ENCODE results near the gene ANKRD6.

Gene ANKRD6

DNA sequence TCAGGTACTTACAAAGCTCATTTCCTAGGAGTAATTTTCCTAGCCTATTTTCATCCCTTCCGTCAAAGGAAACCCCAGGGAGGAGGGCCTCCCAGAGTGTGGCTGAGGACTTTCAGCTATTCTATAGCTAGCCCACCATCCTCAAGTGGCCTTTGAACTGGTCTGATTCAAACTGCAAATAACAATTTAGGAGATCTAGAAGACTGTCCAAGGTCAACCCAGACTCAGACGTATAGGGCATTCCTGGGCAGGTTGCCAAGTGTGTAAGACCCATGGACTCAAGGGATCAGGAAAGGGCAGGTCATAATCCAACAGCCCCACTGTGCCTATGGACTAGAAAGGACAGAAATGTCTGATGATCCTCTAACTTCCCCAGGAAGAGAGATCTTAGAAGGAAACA, 18.7 kb upstream of the ANKRD6 start:
- no peak for DNase-seq

- no peak for DNase-seq
Measured at GRCh38 chr6:89415185-89415584, 17.8 kb upstream of the ANKRD6 start.

DNA sequence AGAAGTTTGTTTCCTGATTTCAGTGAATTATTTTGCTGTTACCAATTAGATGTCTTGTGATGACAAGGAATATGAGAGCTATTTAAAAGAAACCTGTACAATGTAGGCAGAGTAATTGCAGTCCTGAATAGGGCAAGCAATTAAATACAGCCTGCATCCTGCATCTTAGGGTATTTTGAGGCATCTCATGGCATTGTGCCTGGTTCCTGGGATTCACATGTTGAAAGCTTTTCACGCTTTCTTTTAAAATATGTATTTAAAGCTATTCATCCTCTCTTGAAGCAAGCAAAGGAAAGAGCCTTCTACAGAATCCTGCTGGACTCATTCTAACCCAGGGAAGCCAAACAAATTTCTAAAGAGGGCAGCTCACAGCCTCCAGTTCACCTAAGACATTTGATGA, 16.2 kb upstream of the ANKRD6 start:
- DNase-seq: no peak

DNA sequence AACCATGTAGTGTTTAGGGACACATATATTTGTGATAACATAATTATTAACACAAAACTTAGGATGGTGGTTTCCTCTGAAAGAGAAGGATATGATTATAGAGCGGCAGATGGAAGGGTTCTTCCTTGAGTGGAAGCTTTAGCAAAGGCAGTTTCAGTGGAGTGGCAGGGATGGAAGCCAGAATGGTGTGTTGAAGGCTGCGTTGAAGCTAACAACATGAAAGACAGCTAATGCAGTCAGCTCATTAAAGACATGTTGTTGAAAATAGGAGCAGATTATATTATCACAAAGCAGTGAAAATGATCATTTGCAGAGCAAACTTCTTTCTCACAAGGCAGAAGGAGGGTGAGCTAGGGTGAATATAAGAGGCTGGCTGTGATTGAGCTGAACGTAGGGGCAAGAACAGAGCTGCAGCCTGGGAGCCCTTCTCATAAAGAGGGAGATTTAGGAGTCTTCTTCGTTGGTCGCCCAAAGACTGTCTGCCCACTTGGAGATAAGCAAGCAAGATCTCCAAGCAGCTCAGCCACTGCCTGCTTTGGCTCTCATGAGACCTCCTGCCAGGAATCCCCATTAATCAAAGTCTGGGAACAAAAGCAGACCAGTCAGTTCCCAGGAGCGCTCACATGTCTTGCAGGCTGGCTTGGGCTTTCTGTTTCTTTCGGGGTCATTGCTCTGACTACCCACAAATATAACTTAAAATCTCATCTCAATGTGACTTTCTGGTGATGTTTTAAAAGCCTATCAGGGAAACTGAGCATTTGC, 2.6 kb upstream of the ANKRD6 start:
- DNase-seq: peak in 1 of 2 experiments; percentile 51

- DNase-seq: peak in 1 of 2 experiments; percentile 44
Measured at GRCh38 chr6:89433252-89434149, 549 bp downstream of the ANKRD6 start.

GRCh38 chr6:89434150-89434499, 1.2 kb downstream of the ANKRD6 start:
- DNase-seq: no peak

- DNase-seq: no peak
Measured at GRCh38 chr6:89434954-89435353, 2.0 kb downstream of the ANKRD6 start.

DNA sequence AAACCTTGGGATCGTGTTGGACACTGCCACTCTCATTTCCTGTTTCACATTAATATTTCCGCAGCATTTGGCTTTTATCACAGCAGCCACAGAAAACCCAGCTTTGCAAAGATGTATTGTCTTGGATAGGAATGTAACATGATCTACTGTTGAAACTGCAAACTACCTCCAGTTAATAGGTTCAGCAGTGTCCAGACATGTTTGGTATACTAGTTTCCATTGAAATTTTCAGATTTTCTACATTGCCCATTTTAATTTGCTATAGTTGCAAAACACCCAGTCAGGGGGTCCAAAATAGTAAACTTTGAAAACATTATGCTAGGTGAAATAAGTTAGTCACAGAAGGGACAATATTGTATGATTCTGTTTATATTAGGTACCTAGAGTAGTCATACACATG, 3.3 kb downstream of the ANKRD6 start:
- peak in 1 of 2 experiments; percentile 55 for DNase-seq

- DNase-seq: no peak
Measured at GRCh38 chr6:89438248-89438647, 5.3 kb downstream of the ANKRD6 start.

DNA sequence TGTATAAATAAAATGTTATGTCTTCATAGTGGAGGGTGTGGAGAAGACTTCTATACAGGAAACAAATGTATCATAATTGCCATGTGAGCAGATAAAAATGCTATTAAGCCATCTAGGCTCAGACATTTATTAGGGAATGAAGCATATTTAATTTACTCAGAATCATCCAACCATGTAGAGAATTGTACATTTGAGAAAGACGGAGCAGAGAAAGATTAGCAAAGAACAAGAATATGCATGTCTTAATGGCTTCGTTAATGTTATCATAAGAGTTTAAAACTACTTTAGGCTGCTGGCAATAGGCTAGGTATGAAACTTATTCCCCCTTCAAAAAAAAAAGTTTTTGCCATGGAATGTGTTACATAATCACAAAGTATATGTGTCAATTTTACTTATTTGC, 6.1 kb downstream of the ANKRD6 start:
- no peak for DNase-seq

DNA sequence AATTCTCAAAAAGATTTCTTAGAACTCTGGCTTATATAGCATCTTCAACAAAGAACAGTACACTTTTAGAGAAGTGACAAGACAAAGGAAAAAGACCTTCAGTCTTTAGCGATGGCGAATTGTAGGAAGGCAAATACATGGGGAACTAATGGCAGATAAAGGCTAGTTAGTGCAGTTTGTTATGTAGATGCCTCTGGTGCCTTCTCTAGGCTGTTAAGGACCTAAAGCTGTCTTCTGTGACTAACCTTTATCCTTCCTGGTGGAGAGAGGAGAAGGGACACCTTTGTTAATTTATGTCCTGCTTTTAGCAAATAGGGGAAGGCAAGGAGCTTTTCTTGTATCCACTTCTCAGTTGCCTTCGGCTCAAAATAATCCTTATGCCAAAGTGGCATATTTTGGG, 7.2 kb downstream of the ANKRD6 start:
- DNase-seq: no peak

DNA sequence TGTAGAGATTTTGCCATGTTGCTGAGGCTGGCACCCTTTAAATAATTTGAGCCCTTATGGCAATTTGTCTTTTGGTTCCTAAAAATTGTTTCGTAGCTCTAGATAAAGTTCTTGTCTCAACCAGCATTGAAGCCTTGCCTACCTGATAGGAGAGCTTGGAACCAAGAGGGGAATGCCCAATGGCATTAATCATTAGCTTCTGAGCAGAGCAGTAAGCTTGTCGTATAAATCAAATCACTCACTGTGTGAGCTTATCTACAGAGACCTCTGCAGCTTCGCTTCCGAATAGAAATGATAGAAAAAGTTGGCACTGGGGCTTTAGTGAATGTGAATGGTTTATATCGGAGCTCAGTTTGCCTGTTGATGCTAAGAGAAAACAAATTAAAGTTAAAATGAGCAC, 10.7 kb downstream of the ANKRD6 start:
- DNase-seq: no peak

DNA sequence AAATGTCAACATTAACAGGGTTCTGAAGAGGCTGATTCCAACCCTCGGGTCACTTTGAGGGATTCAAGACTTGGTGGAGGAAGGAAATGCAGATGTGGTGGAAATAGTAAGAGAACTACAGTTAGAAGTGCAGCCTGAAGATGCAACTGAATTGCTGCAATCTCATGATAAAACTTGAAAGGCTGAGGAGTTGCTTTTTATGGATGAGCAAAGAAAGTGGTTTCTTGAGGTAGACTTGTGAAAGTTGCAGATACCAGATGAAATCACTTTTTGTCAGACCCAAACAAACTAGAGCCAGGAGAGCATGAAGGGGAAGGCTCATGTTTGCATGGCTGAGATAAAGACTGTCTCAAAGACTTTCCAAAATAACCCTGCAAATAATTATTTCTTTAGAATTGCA, 16.2 kb downstream of the ANKRD6 start:
- no peak for DNase-seq

- peak in 1 of 2 experiments; percentile 21 for DNase-seq
Measured at GRCh38 chr6:89452281-89452680, 19.3 kb downstream of the ANKRD6 start.

DNA sequence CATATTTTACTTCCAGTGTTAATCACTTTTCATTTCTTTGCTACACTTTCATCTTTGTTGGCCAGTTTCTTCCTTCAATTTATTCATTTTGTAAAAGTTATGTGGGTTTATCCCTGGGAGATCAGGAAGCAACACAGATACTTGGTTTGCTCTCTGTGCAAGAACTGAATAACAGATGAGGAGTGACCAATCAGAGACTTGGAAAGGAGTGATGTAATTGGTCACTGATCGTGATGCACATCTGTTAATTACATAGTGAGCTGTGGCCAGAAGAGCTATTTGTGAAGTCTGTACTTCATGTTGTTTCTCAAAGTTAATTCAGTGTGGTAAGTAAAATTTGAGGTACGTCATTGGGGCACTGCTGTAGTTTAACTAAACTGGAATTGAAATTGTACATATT, 21.3 kb downstream of the ANKRD6 start:
- DNase-seq: no peak

DNA sequence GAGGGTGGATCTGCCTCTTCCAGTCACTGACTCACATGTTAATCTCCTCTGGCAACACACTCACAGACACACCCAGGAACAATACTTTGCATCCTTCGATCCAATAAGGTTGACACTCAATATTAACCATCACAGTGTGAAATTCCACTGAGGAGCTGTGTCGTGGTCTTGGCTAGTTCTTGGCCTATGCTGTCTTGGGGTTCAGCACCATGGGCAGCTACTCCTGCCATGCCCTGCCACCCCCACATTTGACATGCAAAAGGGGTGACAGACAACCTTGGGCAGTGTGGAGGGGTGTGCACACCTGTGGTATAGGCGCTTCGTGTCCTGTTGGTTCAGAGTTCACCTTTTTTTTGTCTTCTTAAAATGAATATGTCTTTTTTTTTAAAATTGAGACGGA, 25.8 kb downstream of the ANKRD6 start:
- no peak for DNase-seq

DNA sequence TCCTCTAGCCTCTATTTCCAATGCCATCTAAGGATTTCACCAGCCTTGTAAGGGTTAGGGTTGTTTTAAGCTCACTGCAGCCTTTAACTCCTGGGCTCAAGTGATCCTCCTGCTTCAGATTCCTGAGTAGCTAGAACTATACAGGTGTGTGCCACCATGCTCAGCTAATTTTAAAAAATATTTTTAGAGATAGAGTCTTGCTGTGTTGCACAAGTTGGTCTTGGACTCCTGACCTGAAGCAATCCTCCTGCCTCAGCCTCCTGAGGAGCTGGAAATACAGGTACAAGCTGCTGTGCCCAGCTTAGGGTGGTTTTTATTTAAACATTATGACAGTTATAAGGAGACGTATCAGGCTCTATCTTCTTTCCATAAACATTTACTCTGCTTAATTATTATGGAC, 26.5 kb downstream of the ANKRD6 start:
- no peak for DNase-seq

- DNase-seq: no peak
Measured at GRCh38 chr6:89460713-89461112, 27.8 kb downstream of the ANKRD6 start.

GRCh38 chr6:89462503-89462902, 29.6 kb downstream of the ANKRD6 start:
- DNase-seq: no peak

- DNase-seq: no peak
Measured at GRCh38 chr6:89464295-89464694, 31.3 kb downstream of the ANKRD6 start.

- no peak for DNase-seq
Measured at GRCh38 chr6:89467437-89467836, 34.5 kb downstream of the ANKRD6 start.

DNA sequence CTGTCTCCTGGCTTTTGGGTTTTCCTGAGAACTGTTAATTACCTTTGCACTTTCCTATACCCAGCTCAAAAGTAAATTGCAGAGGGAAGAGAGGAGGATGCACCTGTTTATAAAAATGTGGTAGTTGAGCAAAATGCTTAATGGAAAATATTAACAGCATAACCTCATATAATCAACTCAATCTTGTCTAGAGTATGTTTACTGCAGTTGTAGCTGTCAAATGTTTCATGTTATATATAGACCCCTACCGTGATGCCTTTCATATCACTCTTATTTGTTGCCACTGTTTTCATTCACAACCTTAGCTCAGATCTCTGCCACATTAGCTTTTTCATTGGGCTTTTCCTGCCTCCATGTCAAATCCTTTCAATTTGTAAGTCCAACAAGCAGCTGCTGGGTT, 36.0 kb downstream of the ANKRD6 start:
- DNase-seq: no peak

GRCh38 chr6:89471287-89471867, 38.4 kb downstream of the ANKRD6 start:
- no peak for DNase-seq

- DNase-seq: no peak
Measured at GRCh38 chr6:89475101-89475500, 42.1 kb downstream of the ANKRD6 start.

Data from NCI-H2081 (cell line).